ENCODE results near the gene TPI1. TPM values are rescaled to one million over a fixed set of nuclear protein-coding genes. Genes with fewer than 3 reads are reported as not detected.

Gene TPI1
- total RNA-seq, 1 donor from 2014 or later: 383 TPM

GRCh38 chr12:6916426-6917200 is 49.3 kb downstream of the TPI1 start:
- DNase-seq (ENCODE audit: low spot score): no peak

GRCh38 chr12:6917491-6918231 is 50.3 kb downstream of the TPI1 start:
- no peak for DNase-seq (ENCODE audit: low spot score)

- no peak for DNase-seq (ENCODE audit: low spot score)
Measured at GRCh38 chr12:6919588-6919987, 52.3 kb downstream of the TPI1 start.

Other genes starting within 250 kb of the TPI1 start
- 2.5 TPM for gene LPAR5, start 231.6 kb upstream of the TPI1 start, total RNA-seq
- gene ACRBP, start 220.1 kb upstream of the TPI1 start, total RNA-seq: 2.5 TPM
- 16.7 TPM for gene ING4, start 204.4 kb upstream of the TPI1 start, total RNA-seq
- 39.3 TPM for gene ZNF384, start 178.2 kb upstream of the TPI1 start, total RNA-seq
- 0.16 TPM for gene PIANP, start 166.7 kb upstream of the TPI1 start, total RNA-seq
- gene COPS7A, start 143.5 kb upstream of the TPI1 start, total RNA-seq: 57.5 TPM
- gene MLF2, start 114.4 kb upstream of the TPI1 start, total RNA-seq: 145 TPM
- gene PTMS, start 101.2 kb upstream of the TPI1 start, total RNA-seq: 161 TPM
- 1.3 TPM for gene LAG3, start 95.0 kb upstream of the TPI1 start, total RNA-seq
- 31.3 TPM for gene CD4, start 78.0 kb upstream of the TPI1 start, total RNA-seq
- 7.0 TPM for gene GPR162, start 45.7 kb upstream of the TPI1 start, total RNA-seq
- 11.1 TPM for gene P3H3, start 39.1 kb upstream of the TPI1 start, total RNA-seq
- 1.2 TPM for gene GNB3, start 26.6 kb upstream of the TPI1 start, total RNA-seq
- gene CDCA3, start 16.2 kb upstream of the TPI1 start, total RNA-seq: 0.16 TPM
- 74.8 TPM for gene USP5, start 15.4 kb upstream of the TPI1 start, total RNA-seq
- 4.6 TPM for gene SPSB2, start 5.8 kb downstream of the TPI1 start, total RNA-seq
- 4.2 TPM for gene LRRC23, start 37.3 kb downstream of the TPI1 start, total RNA-seq
- gene ENO2, start 47.0 kb downstream of the TPI1 start, total RNA-seq: 5.3 TPM
- 148 TPM for gene ATN1, start 60.4 kb downstream of the TPI1 start, total RNA-seq
- not detected for gene RNU7-1, start 76.3 kb downstream of the TPI1 start, total RNA-seq
- gene C12orf57, start 76.5 kb downstream of the TPI1 start, total RNA-seq: 125 TPM
- gene PTPN6, start 83.8 kb downstream of the TPI1 start, total RNA-seq: 47.2 TPM
- gene PHB2, start 103.1 kb downstream of the TPI1 start, total RNA-seq: 143 TPM
- gene EMG1, start 103.4 kb downstream of the TPI1 start, total RNA-seq: 44.3 TPM
- gene LPCAT3, start 150.9 kb downstream of the TPI1 start, total RNA-seq: 60.1 TPM
- 593 TPM for gene C1S, start 193.2 kb downstream of the TPI1 start, total RNA-seq
- 789 TPM for gene C1R, start 224.9 kb downstream of the TPI1 start, total RNA-seq
- gene C1RL, start 241.7 kb downstream of the TPI1 start, total RNA-seq: 68.8 TPM